K562 (cell line): Measurements from ENCODE around the gene CBL. TPM values are rescaled to one million over a fixed set of nuclear protein-coding genes. Genes with fewer than 3 reads are reported as not detected.

Experiments used
- ATAC-seq: fragments of 200-7000 bp; cut with Tn5 transposase; 3 replicates; pipeline ENCODE4 v1.9.1; 2020; ENCODE audit warnings: moderate library complexity
- BruUV-seq: library from RNA; stranded (reverse); fragments of 400-500 nt; replicated peaks from 2 replicates; lab custom pipeline; 2021; lab: Mats Ljungman, UMichigan
- CTCF ChIA-PET: fragments of 300-600 bp; formaldehyde crosslinking; extraction: SDS; loops from one replicate; lab custom pipeline; 2021; ENCODE audit warnings: low intra/inter-chr PET ratio; lab: Yijun Ruan, JAX
- POLR2A ChIA-PET: fragments of 300-600, 350-650 bp; sonication (Branson Sonifier 250); formaldehyde crosslinking; extraction: SDS; loops from one replicate; lab custom pipeline; 2021; ENCODE audit warnings: antibody characterized with exemption, inconsistent platforms; lab: Yijun Ruan, JAX
- DNase-seq, 4 experiments: peaks; one replicate each; pipeline versions ENCODE4 v3.0.0 to v3.0.0-alpha.2; 2011 to 2018; ENCODE audit warnings: low spot score in 3 of 4, mixed read lengths in 3 of 4; ENCODE audit errors: extremely low read depth in 1 of 4
- FAIRE-seq: peaks from 2 replicates; lab custom pipeline; 2011; peaks lifted over from hg19 to GRCh38; lab: Jason Lieb, UNC
- H2AFZ ChIP-seq: 2 replicates; pipeline ENCODE4 v1.6.0; 2011; ENCODE audit warnings: low read depth, low read length, control low read depth, inconsistent platforms
- H3K27ac ChIP-seq: fragments of 200-600 bp; 3 replicates; pipeline ENCODE4 v1.8.0; 2011; ENCODE audit warnings: low read depth, mild to moderate bottlenecking, control low read depth, inconsistent platforms, low read length, moderate library complexity, mixed read lengths; ENCODE audit errors: extremely low read depth
- H3K27me3 ChIP-seq, 2 experiments: fragments of 300-600 bp in 1 of 2; 2 replicates in 1 of 2; 3 replicates in 1 of 2; pipeline versions ENCODE4 v1.6.0 to v1.8.0; 2011; ENCODE audit warnings: inconsistent platforms in 2 of 2, low read length in 2 of 2, mild to moderate bottlenecking in 1 of 2, mixed read lengths in 1 of 2, moderate library complexity in 1 of 2; ENCODE audit not compliant: control insufficient read depth in 2 of 2, insufficient read depth in 2 of 2
- H3K36me3 ChIP-seq: fragments of 300-600 bp; 3 replicates; pipeline ENCODE4 v1.8.0; 2011; ENCODE audit warnings: mild to moderate bottlenecking, low read length, inconsistent platforms; ENCODE audit not compliant: control insufficient read depth, insufficient read depth
- H3K4me1 ChIP-seq, 2 experiments: fragments of 200-600 bp in 1 of 2; replicated peaks in 1 of 2; 2 replicates in 1 of 2; 3 replicates in 1 of 2; pipeline versions ENCODE4 v1.5.1 to v1.8.0; 2011; ENCODE audit warnings: inconsistent platforms in 2 of 2, low read length in 2 of 2, mild to moderate bottlenecking in 1 of 2, mixed read lengths in 1 of 2, moderate library complexity in 1 of 2; ENCODE audit not compliant: control insufficient read depth in 2 of 2, insufficient read depth in 2 of 2
- H3K4me2 ChIP-seq: 2 replicates; pipeline ENCODE4 v1.6.1; 2011; ENCODE audit warnings: low read length, control low read depth, inconsistent platforms, mixed read lengths; ENCODE audit not compliant: insufficient read depth
- H3K4me3 ChIP-seq: fragments of 200-600 bp; sonication (generic), shearing (Covaris generic); 2 replicates; pipeline ENCODE4 v1.5.1; 2016; ENCODE audit warnings: control low read depth, inconsistent platforms
- H3K79me2 ChIP-seq: fragments of 200-600 bp; 3 replicates; pipeline ENCODE4 v1.8.0; 2011; ENCODE audit warnings: low read length, inconsistent platforms; ENCODE audit not compliant: control insufficient read depth, insufficient read depth
- H3K9ac ChIP-seq, 2 experiments: 2 replicates each; pipeline versions ENCODE4 v1.6.0 to v1.6.1; 2011; ENCODE audit warnings: low read depth in 2 of 2, low read length in 2 of 2, control low read depth in 1 of 2, inconsistent platforms in 1 of 2, mild to moderate bottlenecking in 1 of 2, mixed read lengths in 1 of 2; ENCODE audit not compliant: insufficient read depth in 1 of 2
- H3K9me1 ChIP-seq: one replicate; pipeline ENCODE4 v1.6.0; 2011; ENCODE audit warnings: inconsistent platforms, mild to moderate bottlenecking, low read length, moderate library complexity; ENCODE audit not compliant: control insufficient read depth, insufficient read depth
- H3K9me3 ChIP-seq: replicated peaks from 2 replicates; pipeline ENCODE4 v1.5.1; 2011; ENCODE audit warnings: low read depth, low read length, inconsistent platforms; ENCODE audit not compliant: control insufficient read depth, insufficient read depth
- H4K20me1 ChIP-seq: replicated peaks from 2 replicates; pipeline ENCODE4 v1.6.1; 2011; ENCODE audit warnings: low read length, inconsistent platforms, mixed read lengths; ENCODE audit not compliant: control insufficient read depth, insufficient read depth
- FOXJ3 ChIP-seq: sonication (generic); formaldehyde crosslinking; IDR thresholded peaks from 2 replicates; pipeline ENCODE4 v1.4.0; 2020; ENCODE audit warnings: mild to moderate bottlenecking, missing genetic modification reagents
- GABPB1 ChIP-seq: sonication (generic); formaldehyde crosslinking; IDR thresholded peaks from 2 replicates; pipeline ENCODE4 v1.8.0; 2022; ENCODE audit warnings: mild to moderate bottlenecking, missing genetic modification reagents
- KDM5B ChIP-seq: fragments of 200-600 bp; sonication (generic); IDR thresholded peaks from 2 replicates; pipeline ENCODE4 v1.6.1; 2012; ENCODE audit warnings: low read depth, mild to moderate bottlenecking, moderate library complexity, low read length, control low read depth, inconsistent platforms; ENCODE audit not compliant: insufficient replicate concordance
- LARP7 ChIP-seq: fragments of 450-650 bp; IDR thresholded peaks from 2 replicates; pipeline ENCODE4 v1.6.1; 2016
- MTF1 ChIP-seq: fragments of 250-450 bp; sonication (Bioruptor Pico); IDR thresholded peaks from 2 replicates; pipeline ENCODE4 v1.9.0; 2021; ENCODE audit warnings: moderate library complexity, mild to moderate bottlenecking, inconsistent platforms, borderline replicate concordance
- PHTF2 ChIP-seq: fragments of 250-450 bp; sonication (Bioruptor Pico); IDR thresholded peaks from 2 replicates; pipeline ENCODE4 v1.5.0; 2021; ENCODE audit warnings: mild to moderate bottlenecking
- RFX1 ChIP-seq: fragments of 450-650 bp; IDR thresholded peaks from 2 replicates; pipeline ENCODE4 v1.6.1; 2016; ENCODE audit warnings: mild to moderate bottlenecking, moderate library complexity
- SMAD2 ChIP-seq: fragments of 150-350 bp; IDR thresholded peaks from 2 replicates; pipeline ENCODE4 v1.6.1; 2014; ENCODE audit warnings: low read depth, mild to moderate bottlenecking, low read length
- TAF7 ChIP-seq: fragments of 450-650 bp; IDR thresholded peaks from 2 replicates; pipeline ENCODE4 v1.6.1; 2016; ENCODE audit warnings: missing genetic modification characterization, missing compliant biosample characterization
- U2AF2 ChIP-seq: fragments of 200-400 bp; formaldehyde crosslinking; optimal IDR thresholded peaks from 2 replicates; pipeline ENCODE3; 2017; ENCODE audit warnings: low read depth, mild to moderate bottlenecking, low read length
- ZKSCAN8 ChIP-seq: fragments of 200-800 bp; sonication (Bioruptor generic); IDR thresholded peaks from 2 replicates; pipeline ENCODE4 v1.6.1; 2016; ENCODE audit warnings: missing genetic modification characterization, missing compliant biosample characterization
- ZNF253 ChIP-seq: fragments of 250-450 bp; sonication (Bioruptor Pico); conservative IDR thresholded peaks from 2 replicates; pipeline ENCODE4 v1.6.1; 2021; ENCODE audit warnings: mild to moderate bottlenecking
- WGBS: fragments of 100-300 bp; shearing (Covaris generic); methylation state at CpG from one replicate; pipeline ENCODE4 v1.1.6; 2016; ENCODE audit warnings: low coverage, mixed read lengths; ENCODE audit not compliant: insufficient coverage; ENCODE audit errors: missing lambda C conversion rate; 5-methylcytosine and 5-hydroxymethylcytosine counted together
- in situ Hi-C: fragments of 300-500 bp; cut with MboI; formaldehyde crosslinking; loops from 4 replicates; pipeline ENCODE4 v1.15.0; 2018; ENCODE audit warnings: inconsistent platforms, mixed read lengths
- intact Hi-C: fragments of 100-400 bp; cut with micrococcal nuclease; formaldehyde crosslinking; loops from 2 replicates; pipeline ENCODE4 v1.14.2; 2022
- polyA plus RNA-seq, 8 experiments: library from polyadenylated mRNA; depleted of rRNA in 4 of 8; stranded (reverse) in 5 of 8; unstranded in 3 of 8; fragments of >200 nt; fragmentation: Nextera tagmentation in 2 of 8; fragmentation: Illumina TruSeq in 1 of 8; extraction: Ambion mirVana in 2 of 8; extraction: Trizol in 1 of 8; gene quantifications; 2 replicates each; pipeline versions ENCODE4 v1.2.1 to v1.2.3, GENCODE V29; 2011 to 2014; ENCODE audit warnings: inconsistent platforms in 1 of 8, missing spikeins in 1 of 8
- total RNA-seq, 7 experiments: library from RNA; depleted of rRNA in 6 of 7; stranded (reverse); fragments of >200 nt in 6 of 7; fragmentation: Illumina TruSeq in 2 of 7; extraction: Trizol in 2 of 7; gene quantifications; 2 replicates each; pipeline versions ENCODE4 v1.2.1 to v1.2.3, GENCODE V29; 2011 to 2021; ENCODE audit warnings: low replicate concordance in 1 of 7
- TF ChIP-seq, protein P1 (sequence below): fragments of 150-350 bp; IDR thresholded peaks from 2 replicates; pipeline ENCODE4 v1.6.1; 2014; ENCODE audit warnings: low read depth, mild to moderate bottlenecking, low read length, borderline replicate concordance

Gene CBL
- total and polyA plus RNA-seq, 9 of the 15 experiments (the other 6 are each of a cell fraction or from before 2014, with no cell fraction given) = 3.2 to 24.9 (median 9.9) TPM

DNA sequence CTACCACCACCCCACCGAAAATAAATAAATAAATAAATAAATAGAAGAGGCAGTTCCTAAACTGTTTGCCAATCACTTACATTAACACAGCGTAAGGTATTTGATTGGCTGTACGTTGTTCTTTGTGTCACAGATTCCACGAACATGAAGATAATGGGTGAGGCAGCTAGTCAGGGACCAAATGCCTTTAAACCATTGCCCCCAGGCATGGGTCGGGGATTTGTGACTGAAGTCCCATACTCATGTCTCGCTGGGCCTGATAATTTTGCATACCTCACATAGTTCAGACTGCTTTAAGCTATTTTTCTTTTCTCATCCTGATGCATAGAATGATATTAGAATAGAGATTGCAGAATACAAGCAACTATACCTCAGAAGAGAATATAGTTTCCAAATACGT is 3.6 kb upstream of the CBL start:
- intact Hi-C loops = no loop called here
- no peaks in the 10 kb centered on the region for H3K9me1 ChIP-seq
- no peaks in the 10 kb centered on the region for H3K36me3 ChIP-seq
- DNase-seq = no peak
- no peak overlapping the region for H3K4me3 ChIP-seq
- WGBS = 59% methylated on average over 7 of the region's 7 CpGs
- 0 out of 2 replicates have a peak, but pooled peaks cover 7% of the 10 kb centered on the region for H4K20me1 ChIP-seq
- H3K27ac ChIP-seq = no peak overlapping the region
- no peaks in the 10 kb centered on the region for H3K27me3 ChIP-seq
- in situ Hi-C loops = no loop called here
- ChIA-PET CTCF (no interaction called here), POLR2A (interaction anchor here (0.7 kb wide), 1 partner anchor 22 kb away, joined by 3 read pairs; no protein-coding TSS in a partner anchor)
- BruUV-seq = no TSS peak
- H2AFZ ChIP-seq = no peak overlapping the region
- H3K79me2 ChIP-seq = peaks cover 12% of the 10 kb centered on the region
- ATAC-seq = no peak
- no peak for FAIRE-seq
- no peaks in the 10 kb centered on the region for H3K9me3 ChIP-seq
- TF ChIP-seq PHTF2 (CRISPR knock-in tag) (no peak), ZKSCAN8 (CRISPR knock-in tag) (no peak), MTF1 (CRISPR knock-in tag) (no peak), SMAD2 (no peak), TAF7 (tag) (no peak), RFX1 (no peak), FOXJ3 (CRISPR knock-in tag) (no peak), ZNF253 (CRISPR knock-in tag) (no peak), LARP7 (no peak), KDM5B (no peak), U2AF2 (no peak), GABPB1 (CRISPR knock-in tag) (no peak)
- TF ChIP-seq, protein P1, sequence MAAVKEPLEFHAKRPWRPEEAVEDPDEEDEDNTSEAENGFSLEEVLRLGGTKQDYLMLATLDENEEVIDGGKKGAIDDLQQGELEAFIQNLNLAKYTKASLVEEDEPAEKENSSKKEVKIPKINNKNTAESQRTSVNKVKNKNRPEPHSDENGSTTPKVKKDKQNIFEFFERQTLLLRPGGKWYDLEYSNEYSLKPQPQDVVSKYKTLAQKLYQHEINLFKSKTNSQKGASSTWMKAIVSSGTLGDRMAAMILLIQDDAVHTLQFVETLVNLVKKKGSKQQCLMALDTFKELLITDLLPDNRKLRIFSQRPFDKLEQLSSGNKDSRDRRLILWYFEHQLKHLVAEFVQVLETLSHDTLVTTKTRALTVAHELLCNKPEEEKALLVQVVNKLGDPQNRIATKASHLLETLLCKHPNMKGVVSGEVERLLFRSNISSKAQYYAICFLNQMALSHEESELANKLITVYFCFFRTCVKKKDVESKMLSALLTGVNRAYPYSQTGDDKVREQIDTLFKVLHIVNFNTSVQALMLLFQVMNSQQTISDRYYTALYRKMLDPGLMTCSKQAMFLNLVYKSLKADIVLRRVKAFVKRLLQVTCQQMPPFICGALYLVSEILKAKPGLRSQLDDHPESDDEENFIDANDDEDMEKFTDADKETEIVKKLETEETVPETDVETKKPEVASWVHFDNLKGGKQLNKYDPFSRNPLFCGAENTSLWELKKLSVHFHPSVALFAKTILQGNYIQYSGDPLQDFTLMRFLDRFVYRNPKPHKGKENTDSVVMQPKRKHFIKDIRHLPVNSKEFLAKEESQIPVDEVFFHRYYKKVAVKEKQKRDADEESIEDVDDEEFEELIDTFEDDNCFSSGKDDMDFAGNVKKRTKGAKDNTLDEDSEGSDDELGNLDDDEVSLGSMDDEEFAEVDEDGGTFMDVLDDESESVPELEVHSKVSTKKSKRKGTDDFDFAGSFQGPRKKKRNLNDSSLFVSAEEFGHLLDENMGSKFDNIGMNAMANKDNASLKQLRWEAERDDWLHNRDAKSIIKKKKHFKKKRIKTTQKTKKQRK = no peak
- no peak overlapping the region for H3K4me2 ChIP-seq
- no peak overlapping the region for H3K9ac ChIP-seq
- peaks cover 10 to 16% of the 10 kb centered on the region in 2 experiments; a peak in 3 of 5 replicates for H3K4me1 ChIP-seq
